Measurements from ENCODE around the gene BSN.

The BSN gene

DNA sequence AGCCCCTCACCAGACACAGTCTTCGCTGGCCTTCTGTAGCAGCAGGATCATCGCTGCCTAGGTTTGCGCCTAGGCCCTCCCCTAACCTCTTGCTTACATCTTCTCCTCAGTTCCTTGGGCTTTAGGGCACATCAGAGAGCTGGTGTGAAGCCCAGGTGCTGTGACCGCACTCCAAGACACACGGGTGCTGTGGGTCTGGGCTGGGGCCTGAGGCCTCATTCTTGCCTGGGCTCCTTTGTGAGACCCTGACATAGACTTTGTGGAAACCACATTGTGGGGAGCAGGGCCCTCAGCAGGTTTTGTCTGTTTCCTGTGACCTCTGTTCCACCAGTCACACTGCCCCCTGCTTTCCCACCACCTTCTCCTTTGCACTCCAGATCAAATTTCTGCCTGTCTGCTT lies 157.2 kb downstream of the BSN start:
- Histone ChIP-seq H3K9me3 (ENCODE audit: control insufficient read depth, low read length) (no peaks in the 10 kb centered on the region), H3K4me3 (ENCODE audit: insufficient read depth, low read depth, low read length) (no peak overlapping the region), H3K36me3 (ENCODE audit: control insufficient read depth, insufficient read depth, low read length) (no peaks in the 10 kb centered on the region), H3K27me3 (ENCODE audit: control insufficient read depth, insufficient read depth, low read length, poor library complexity, severe bottlenecking) (no peaks in the 10 kb centered on the region), H3K27ac (ENCODE audit: insufficient read depth, low read depth, low read length, poor library complexity, severe bottlenecking) (no peak overlapping the region), H3K4me1 (ENCODE audit: control insufficient read depth, insufficient read depth, low read length) (no peaks in the 10 kb centered on the region)
- WGBS, 2 experiments: 91 to 94% methylated on average over 5 of the region's 5 CpGs

GRCh38 chr3:49712166-49712565 lies 157.9 kb downstream of the BSN start:
- 95 to 96% methylated on average over 11 of the region's 11 CpGs for WGBS, 2 experiments
- no peak overlapping the region for H3K4me3 ChIP-seq (ENCODE audit: insufficient read depth, low read depth, low read length)
- H3K9me3 ChIP-seq (ENCODE audit: control insufficient read depth, low read length): no peaks in the 10 kb centered on the region
- H3K27me3 ChIP-seq (ENCODE audit: control insufficient read depth, insufficient read depth, low read length, poor library complexity, severe bottlenecking): no peaks in the 10 kb centered on the region
- H3K36me3 ChIP-seq (ENCODE audit: control insufficient read depth, insufficient read depth, low read length): no peaks in the 10 kb centered on the region
- H3K27ac ChIP-seq (ENCODE audit: insufficient read depth, low read depth, low read length, poor library complexity, severe bottlenecking): no peak overlapping the region
- no peaks in the 10 kb centered on the region for H3K4me1 ChIP-seq (ENCODE audit: control insufficient read depth, insufficient read depth, low read length)

DNA sequence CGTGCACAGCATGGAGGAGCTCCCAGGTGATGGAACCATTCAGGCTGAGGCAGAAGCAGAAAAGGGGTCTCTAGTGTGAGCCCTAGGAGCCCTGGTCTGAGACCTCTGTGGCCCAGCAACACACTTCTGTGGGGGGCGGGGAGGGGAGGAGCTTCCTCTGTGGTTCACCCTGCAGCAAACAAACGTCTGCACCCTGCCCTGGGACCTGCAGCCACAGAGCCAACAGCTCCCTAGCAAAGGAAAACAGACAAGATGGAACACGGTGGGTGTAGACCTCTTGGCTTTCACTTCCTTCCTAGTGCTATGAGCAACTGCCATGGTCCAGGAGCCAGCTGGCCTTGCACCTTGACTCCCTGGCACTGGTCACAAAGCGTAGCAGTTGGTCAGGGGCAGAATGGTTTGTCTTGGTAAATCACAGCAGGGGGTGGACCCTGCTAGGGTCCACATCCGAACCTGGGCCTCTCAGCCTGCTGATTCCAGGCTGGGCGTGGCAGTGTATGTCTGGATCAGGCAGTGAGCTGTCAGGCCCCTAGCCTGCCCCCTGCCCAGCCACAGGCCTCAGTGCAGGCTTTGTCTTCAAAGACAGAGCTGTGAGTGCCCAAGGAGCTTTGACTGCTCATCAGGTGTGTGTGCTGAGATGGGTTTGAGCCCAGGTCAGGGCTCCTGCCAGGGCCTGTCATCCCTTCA lies 158.5 kb downstream of the BSN start:
- 80 to 83% methylated on average over 7 of the region's 7 CpGs for WGBS, 2 experiments

DNA sequence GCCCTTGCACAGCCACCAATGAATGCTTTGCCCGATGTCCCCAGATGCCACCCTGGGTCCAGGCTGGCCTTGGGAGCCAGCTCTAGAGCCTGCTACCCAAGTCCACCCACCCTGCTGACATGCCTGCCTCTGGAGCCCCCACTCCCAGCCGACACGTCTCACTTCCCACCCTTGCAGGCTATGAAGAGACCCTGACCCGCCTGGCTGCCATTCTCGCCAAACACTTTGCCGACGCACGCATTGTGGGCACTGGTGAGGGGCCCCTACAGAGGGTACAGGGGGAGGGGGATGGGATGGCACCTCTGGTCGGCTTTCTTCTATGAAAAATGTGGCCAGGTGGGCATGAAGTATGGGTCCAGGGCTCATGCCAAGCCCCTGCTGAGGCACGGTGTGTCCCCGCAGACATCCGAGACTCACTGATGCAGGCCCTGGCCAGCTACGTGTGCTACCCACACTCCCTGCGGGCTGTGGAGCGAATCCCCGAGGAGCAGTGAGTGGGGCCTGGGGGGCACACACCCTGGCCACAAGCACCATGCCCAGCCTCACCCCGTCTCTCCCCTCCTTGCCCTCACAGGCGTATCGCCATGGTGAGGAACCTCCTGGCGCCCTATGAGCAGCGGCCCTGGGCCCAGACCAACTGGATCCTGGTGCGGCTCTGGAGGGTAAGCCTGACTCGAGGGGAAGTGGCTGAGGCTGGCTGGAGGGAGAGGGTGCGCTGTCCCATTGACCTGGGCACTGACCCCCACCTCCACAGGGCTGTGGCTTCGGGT lies 159.2 kb downstream of the BSN start:
- Histone ChIP-seq H3K4me1 (ENCODE audit: control insufficient read depth, insufficient read depth, low read length) (no peaks in the 10 kb centered on the region), H3K9me3 (ENCODE audit: control insufficient read depth, low read length) (no peaks in the 10 kb centered on the region), H3K27me3 (ENCODE audit: control insufficient read depth, insufficient read depth, low read length, poor library complexity, severe bottlenecking) (no peaks in the 10 kb centered on the region), H3K36me3 (ENCODE audit: control insufficient read depth, insufficient read depth, low read length) (no peaks in the 10 kb centered on the region), H3K27ac (ENCODE audit: insufficient read depth, low read depth, low read length, poor library complexity, severe bottlenecking) (no peak overlapping the region), H3K4me3 (ENCODE audit: insufficient read depth, low read depth, low read length) (no peak overlapping the region)
- WGBS, 2 experiments: 96% methylated on average over 25 of the region's 25 CpGs

More for the DNA sequence above, 158.5 kb downstream of the BSN start:
- Histone ChIP-seq H3K4me3 (ENCODE audit: insufficient read depth, low read depth, low read length) (no peak overlapping the region), H3K36me3 (ENCODE audit: control insufficient read depth, insufficient read depth, low read length) (no peaks in the 10 kb centered on the region), H3K27ac (ENCODE audit: insufficient read depth, low read depth, low read length, poor library complexity, severe bottlenecking) (no peak overlapping the region), H3K27me3 (ENCODE audit: control insufficient read depth, insufficient read depth, low read length, poor library complexity, severe bottlenecking) (no peaks in the 10 kb centered on the region), H3K9me3 (ENCODE audit: control insufficient read depth, low read length) (no peaks in the 10 kb centered on the region), H3K4me1 (ENCODE audit: control insufficient read depth, insufficient read depth, low read length) (no peaks in the 10 kb centered on the region)

- Histone ChIP-seq H3K27ac (ENCODE audit: insufficient read depth, low read depth, low read length, poor library complexity, severe bottlenecking) (no peak overlapping the region), H3K4me1 (ENCODE audit: control insufficient read depth, insufficient read depth, low read length) (no peaks in the 10 kb centered on the region), H3K4me3 (ENCODE audit: insufficient read depth, low read depth, low read length) (no peak overlapping the region), H3K27me3 (ENCODE audit: control insufficient read depth, insufficient read depth, low read length, poor library complexity, severe bottlenecking) (no peaks in the 10 kb centered on the region), H3K9me3 (ENCODE audit: control insufficient read depth, low read length) (no peaks in the 10 kb centered on the region), H3K36me3 (ENCODE audit: control insufficient read depth, insufficient read depth, low read length) (no peaks in the 10 kb centered on the region)
- 91 to 92% methylated on average over 13 of the region's 13 CpGs for WGBS, 2 experiments
These were observed 160.7 kb downstream of the BSN start for GRCh38 chr3:49714728-49715550.

DNA sequence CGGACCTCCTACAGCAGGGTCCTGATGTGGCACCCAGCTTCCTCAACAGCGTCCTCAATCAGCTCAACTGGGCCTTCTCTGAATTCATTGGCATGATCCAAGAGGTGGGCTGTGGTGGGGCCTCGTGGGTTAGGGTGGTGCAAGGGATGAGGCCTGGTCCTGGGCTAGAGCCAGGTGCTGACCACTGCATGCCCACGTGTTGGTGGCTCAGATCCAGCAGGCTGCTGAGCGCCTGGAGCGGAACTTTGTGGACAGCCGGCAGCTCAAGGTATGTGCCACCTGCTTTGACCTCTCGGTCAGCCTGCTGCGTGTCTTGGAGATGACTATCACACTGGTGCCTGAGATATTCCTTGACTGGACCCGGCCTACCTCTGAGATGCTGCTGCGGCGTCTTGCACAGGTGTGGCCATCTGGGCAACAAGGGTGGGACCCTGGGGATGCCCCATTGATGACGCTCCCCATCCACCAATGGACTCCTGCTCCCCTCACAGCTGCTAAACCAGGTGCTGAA lies 161.4 kb downstream of the BSN start:
- no peaks in the 10 kb centered on the region for H3K36me3 ChIP-seq (ENCODE audit: control insufficient read depth, insufficient read depth, low read length)
- no peaks in the 10 kb centered on the region for H3K27me3 ChIP-seq (ENCODE audit: control insufficient read depth, insufficient read depth, low read length, poor library complexity, severe bottlenecking)
- H3K9me3 ChIP-seq (ENCODE audit: control insufficient read depth, low read length): no peaks in the 10 kb centered on the region
- no peaks in the 10 kb centered on the region for H3K4me1 ChIP-seq (ENCODE audit: control insufficient read depth, insufficient read depth, low read length)
- no peak overlapping the region for H3K4me3 ChIP-seq (ENCODE audit: insufficient read depth, low read depth, low read length)
- no peak overlapping the region for H3K27ac ChIP-seq (ENCODE audit: insufficient read depth, low read depth, low read length, poor library complexity, severe bottlenecking)
- 94 to 95% methylated on average over 13 of the region's 13 CpGs for WGBS, 2 experiments

DNA sequence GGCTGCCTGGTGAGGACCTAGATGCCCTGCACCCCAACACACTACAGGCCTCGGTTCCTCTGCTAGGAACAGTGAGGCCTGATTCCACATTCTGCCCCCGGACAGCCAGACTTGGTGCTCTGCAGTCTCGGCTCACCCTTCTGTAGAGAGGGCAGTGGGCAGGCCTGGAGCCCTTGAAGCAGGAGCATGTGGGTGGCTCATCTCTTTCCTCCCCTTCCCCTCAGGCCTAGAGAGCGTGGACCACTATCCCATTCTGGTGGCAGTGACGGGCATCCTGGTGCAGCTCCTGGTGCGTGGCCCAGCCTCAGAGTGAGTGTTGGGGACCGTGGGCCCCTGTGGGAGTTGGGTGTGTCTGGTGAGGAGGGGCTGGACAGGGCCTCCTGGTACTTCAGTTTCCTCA lies 161.9 kb downstream of the BSN start:
- Histone ChIP-seq H3K9me3 (ENCODE audit: control insufficient read depth, low read length) (no peaks in the 10 kb centered on the region), H3K27ac (ENCODE audit: insufficient read depth, low read depth, low read length, poor library complexity, severe bottlenecking) (no peak overlapping the region), H3K27me3 (ENCODE audit: control insufficient read depth, insufficient read depth, low read length, poor library complexity, severe bottlenecking) (no peaks in the 10 kb centered on the region), H3K4me3 (ENCODE audit: insufficient read depth, low read depth, low read length) (no peak overlapping the region), H3K36me3 (ENCODE audit: control insufficient read depth, insufficient read depth, low read length) (no peaks in the 10 kb centered on the region), H3K4me1 (ENCODE audit: control insufficient read depth, insufficient read depth, low read length) (no peaks in the 10 kb centered on the region)
- WGBS, 2 experiments: 94 to 95% methylated on average over 7 of the region's 7 CpGs

GRCh38 chr3:49716691-49717210 lies 162.5 kb downstream of the BSN start:
- Histone ChIP-seq H3K27me3 (ENCODE audit: control insufficient read depth, insufficient read depth, low read length, poor library complexity, severe bottlenecking) (no peaks in the 10 kb centered on the region), H3K9me3 (ENCODE audit: control insufficient read depth, low read length) (no peaks in the 10 kb centered on the region), H3K27ac (ENCODE audit: insufficient read depth, low read depth, low read length, poor library complexity, severe bottlenecking) (no peak overlapping the region), H3K36me3 (ENCODE audit: control insufficient read depth, insufficient read depth, low read length) (no peaks in the 10 kb centered on the region), H3K4me3 (ENCODE audit: insufficient read depth, low read depth, low read length) (no peak overlapping the region), H3K4me1 (ENCODE audit: control insufficient read depth, insufficient read depth, low read length) (no peaks in the 10 kb centered on the region)
- WGBS, 2 experiments: 92% methylated on average over 16 of the region's 16 CpGs

DNA sequence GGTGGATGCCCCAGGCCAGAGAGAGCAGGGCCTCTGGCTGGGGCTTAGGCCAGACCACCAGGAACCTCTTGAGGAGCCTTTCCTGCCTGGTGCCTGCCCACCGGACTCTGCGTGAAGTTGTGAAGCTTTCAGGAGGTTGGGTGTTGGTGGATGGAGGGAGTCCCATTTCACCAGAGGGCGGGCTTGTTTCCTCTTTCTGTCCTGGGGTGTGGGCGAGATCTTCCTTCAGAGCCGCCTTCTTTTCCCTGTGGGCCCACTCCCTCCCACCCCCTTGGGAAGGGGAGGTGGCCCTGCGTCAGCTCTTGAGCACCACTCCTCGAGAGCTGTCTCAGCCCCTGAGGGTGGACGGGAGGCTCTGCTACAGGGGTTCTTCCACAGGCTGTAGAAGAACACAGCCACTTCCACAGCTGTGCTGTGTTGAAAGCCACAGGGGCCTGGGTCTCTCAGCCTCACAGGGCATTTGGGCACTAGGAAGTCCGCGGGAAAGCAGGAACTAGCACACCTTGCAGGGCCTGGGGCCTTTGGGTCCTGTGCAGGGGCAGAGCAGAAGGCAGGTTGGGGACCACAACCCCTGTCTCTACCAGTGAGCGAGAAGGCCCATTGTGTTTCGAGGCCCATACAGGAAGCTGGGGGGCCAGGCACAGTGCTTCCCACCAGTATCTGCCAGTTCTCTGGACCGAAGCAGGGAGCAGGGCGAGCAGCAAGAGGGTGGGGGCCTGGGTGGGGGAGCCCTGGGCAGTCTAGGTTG lies 163.1 kb downstream of the BSN start:
- no peaks in the 10 kb centered on the region for H3K4me1 ChIP-seq (ENCODE audit: control insufficient read depth, insufficient read depth, low read length)
- H3K9me3 ChIP-seq (ENCODE audit: control insufficient read depth, low read length): no peaks in the 10 kb centered on the region
- WGBS, 2 experiments: 94% methylated on average over 14 of the region's 14 CpGs
- no peak overlapping the region for H3K27ac ChIP-seq (ENCODE audit: insufficient read depth, low read depth, low read length, poor library complexity, severe bottlenecking)
- no peak overlapping the region for H3K4me3 ChIP-seq (ENCODE audit: insufficient read depth, low read depth, low read length)
- no peaks in the 10 kb centered on the region for H3K36me3 ChIP-seq (ENCODE audit: control insufficient read depth, insufficient read depth, low read length)
- no peaks in the 10 kb centered on the region for H3K27me3 ChIP-seq (ENCODE audit: control insufficient read depth, insufficient read depth, low read length, poor library complexity, severe bottlenecking)

All from ectodermal cell (in vitro differentiated cells).